Rectal smooth muscle tissue (tissue), 1 donor: ENCODE results near the gene MYO1B.

Experiments used
- H3K27ac ChIP-seq: one replicate; pipeline ENCODE4 v1.7.0; 2013; ENCODE audit warnings: low read depth, low read length, inconsistent platforms
- H3K27me3 ChIP-seq: one replicate; pipeline ENCODE4 v1.7.0; 2013; ENCODE audit warnings: low read length; ENCODE audit not compliant: control insufficient read depth, insufficient read depth
- H3K36me3 ChIP-seq: one replicate; pipeline ENCODE4 v1.7.0; 2013; ENCODE audit warnings: low read length; ENCODE audit not compliant: control insufficient read depth, insufficient read depth
- H3K4me1 ChIP-seq: one replicate; pipeline ENCODE4 v1.7.0; 2013; ENCODE audit warnings: low read length; ENCODE audit not compliant: control insufficient read depth, insufficient read depth
- H3K4me3 ChIP-seq: one replicate; pipeline ENCODE4 v1.7.0; 2013; ENCODE audit warnings: low read length
- H3K9ac ChIP-seq: one replicate; pipeline ENCODE4 v1.7.0; 2013; ENCODE audit warnings: low read length

Gene MYO1B

DNA sequence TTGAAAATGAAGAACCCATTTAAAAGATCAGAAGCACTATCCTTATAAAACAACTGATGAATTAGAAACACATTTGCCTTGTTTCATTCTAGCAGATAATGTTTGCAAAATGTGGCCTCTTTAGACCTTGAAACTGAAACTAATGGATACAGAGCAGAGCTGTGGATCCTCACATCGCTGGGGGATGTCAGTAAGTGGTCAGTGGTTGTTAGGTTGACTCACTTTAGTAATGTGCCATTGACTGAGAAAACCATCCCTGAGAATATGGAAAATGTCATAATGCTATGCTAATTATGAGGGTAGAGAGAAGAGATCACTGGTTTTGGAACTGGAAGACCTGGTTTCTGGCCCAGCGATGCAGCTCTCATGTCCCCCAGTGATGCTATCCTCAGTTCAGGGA is 176.7 kb downstream of the MYO1B start:
- no peaks in the 10 kb centered on the region for H3K27me3 ChIP-seq
- no peak overlapping the region for H3K27ac ChIP-seq
- H3K4me3 ChIP-seq: no peak overlapping the region
- H3K36me3 ChIP-seq: no peaks in the 10 kb centered on the region
- no peaks in the 10 kb centered on the region for H3K4me1 ChIP-seq
- H3K9ac ChIP-seq: no peak overlapping the region

DNA sequence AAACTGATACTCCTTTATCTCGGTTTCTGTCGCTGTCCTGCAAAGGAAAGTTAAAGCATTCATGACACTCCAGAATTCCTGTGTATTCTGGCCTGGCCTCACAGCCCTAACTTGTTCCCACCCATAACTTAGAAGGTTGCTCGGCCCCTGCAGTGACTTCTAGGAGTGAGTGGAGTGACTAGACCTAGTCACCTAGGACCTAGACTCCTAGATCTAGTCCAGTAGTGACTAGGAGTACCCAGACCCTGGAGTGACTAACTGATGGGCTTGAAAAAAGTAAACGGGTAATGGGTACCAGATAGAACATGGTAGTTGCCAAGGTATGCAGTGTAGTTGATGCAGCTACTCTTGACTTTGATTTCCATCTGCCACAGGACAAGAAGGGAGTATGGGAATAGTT is 181.8 kb downstream of the MYO1B start:
- H3K4me1 ChIP-seq: no peaks in the 10 kb centered on the region
- no peaks in the 10 kb centered on the region for H3K27me3 ChIP-seq
- H3K4me3 ChIP-seq: no peak overlapping the region
- no peak overlapping the region for H3K27ac ChIP-seq
- H3K36me3 ChIP-seq: no peaks in the 10 kb centered on the region
- no peak overlapping the region for H3K9ac ChIP-seq

- H3K27ac ChIP-seq: no peak overlapping the region
- no peaks in the 10 kb centered on the region for H3K27me3 ChIP-seq
- H3K36me3 ChIP-seq: no peaks in the 10 kb centered on the region
- H3K4me3 ChIP-seq: no peak overlapping the region
- H3K9ac ChIP-seq: no peak overlapping the region
- H3K4me1 ChIP-seq: no peaks in the 10 kb centered on the region
Observed at GRCh38 chr2:191428141-191428540, 182.9 kb downstream of the MYO1B start.

GRCh38 chr2:191430476-191430875 is 185.3 kb downstream of the MYO1B start:
- no peaks in the 10 kb centered on the region for H3K27me3 ChIP-seq
- H3K36me3 ChIP-seq: no peaks in the 10 kb centered on the region
- H3K9ac ChIP-seq: no peak overlapping the region
- H3K27ac ChIP-seq: no peak overlapping the region
- H3K4me1 ChIP-seq: no peaks in the 10 kb centered on the region
- no peak overlapping the region for H3K4me3 ChIP-seq

GRCh38 chr2:191432121-191432520 is 186.9 kb downstream of the MYO1B start:
- no peak overlapping the region for H3K9ac ChIP-seq
- H3K4me1 ChIP-seq: no peaks in the 10 kb centered on the region
- H3K36me3 ChIP-seq: no peaks in the 10 kb centered on the region
- no peak overlapping the region for H3K27ac ChIP-seq
- H3K4me3 ChIP-seq: no peak overlapping the region
- no peaks in the 10 kb centered on the region for H3K27me3 ChIP-seq

DNA sequence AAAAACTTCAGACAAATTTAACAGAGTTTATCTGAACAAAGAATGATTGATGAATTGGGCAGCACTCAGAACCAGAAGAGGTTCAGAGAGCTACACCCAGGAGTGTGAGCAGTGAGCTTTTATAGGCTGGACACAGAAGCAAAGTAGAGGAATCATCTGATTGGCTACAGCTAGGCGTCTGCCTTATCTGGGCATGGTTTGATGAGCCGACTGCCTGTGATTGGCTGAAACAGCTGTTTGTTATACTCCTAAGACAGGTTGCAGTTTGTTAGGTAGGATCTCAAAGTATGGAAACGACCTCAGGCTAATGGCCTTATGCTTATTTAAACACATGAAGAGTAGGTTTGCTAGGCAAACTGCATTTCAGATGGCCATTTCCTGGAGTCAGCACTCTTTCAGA is 188.9 kb downstream of the MYO1B start:
- Histone ChIP-seq H3K9ac (no peak overlapping the region), H3K36me3 (no peaks in the 10 kb centered on the region), H3K27me3 (no peaks in the 10 kb centered on the region), H3K4me3 (no peak overlapping the region), H3K4me1 (no peaks in the 10 kb centered on the region), H3K27ac (no peak overlapping the region)

- Histone ChIP-seq H3K4me3 (no peak overlapping the region), H3K9ac (no peak overlapping the region), H3K27me3 (no peaks in the 10 kb centered on the region), H3K4me1 (no peaks in the 10 kb centered on the region), H3K36me3 (no peaks in the 10 kb centered on the region), H3K27ac (no peak overlapping the region)
Observed at GRCh38 chr2:191435141-191435540, 189.9 kb downstream of the MYO1B start.

- H3K4me3 ChIP-seq: no peak overlapping the region
- no peaks in the 10 kb centered on the region for H3K4me1 ChIP-seq
- H3K9ac ChIP-seq: no peak overlapping the region
- H3K27ac ChIP-seq: no peak overlapping the region
- H3K36me3 ChIP-seq: no peaks in the 10 kb centered on the region
- no peaks in the 10 kb centered on the region for H3K27me3 ChIP-seq
Observed at GRCh38 chr2:191436368-191437055, 191.3 kb downstream of the MYO1B start.

DNA sequence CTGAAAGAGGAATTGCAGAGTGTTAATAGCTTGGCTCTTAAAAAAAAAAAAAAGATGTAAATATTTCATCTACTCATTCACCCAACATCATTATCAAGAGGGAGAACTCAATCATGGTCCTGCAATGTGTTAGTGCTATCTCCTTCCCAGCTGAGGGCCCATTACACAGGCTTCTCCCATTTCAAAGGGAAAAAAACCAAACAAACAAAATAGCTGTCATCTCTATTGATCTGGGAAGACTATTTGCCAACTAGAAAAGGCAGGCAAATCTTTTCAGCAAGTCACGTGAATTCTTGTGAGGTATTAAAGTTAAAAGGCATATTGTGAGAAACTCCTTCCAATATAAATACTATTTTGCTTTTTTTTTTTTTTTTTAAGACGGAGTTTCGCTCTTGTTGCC is 194.3 kb downstream of the MYO1B start:
- no peaks in the 10 kb centered on the region for H3K4me1 ChIP-seq
- H3K27me3 ChIP-seq: no peaks in the 10 kb centered on the region
- no peak overlapping the region for H3K4me3 ChIP-seq
- H3K27ac ChIP-seq: no peak overlapping the region
- H3K9ac ChIP-seq: no peak overlapping the region
- no peaks in the 10 kb centered on the region for H3K36me3 ChIP-seq

GRCh38 chr2:191441496-191442214 is 196.5 kb downstream of the MYO1B start:
- Histone ChIP-seq H3K4me1 (no peaks in the 10 kb centered on the region), H3K36me3 (no peaks in the 10 kb centered on the region), H3K9ac (no peak overlapping the region), H3K4me3 (no peak overlapping the region), H3K27ac (no peak overlapping the region), H3K27me3 (no peaks in the 10 kb centered on the region)

- H3K9ac ChIP-seq: no peak overlapping the region
- H3K4me3 ChIP-seq: no peak overlapping the region
- H3K27me3 ChIP-seq: no peaks in the 10 kb centered on the region
- no peaks in the 10 kb centered on the region for H3K4me1 ChIP-seq
- no peaks in the 10 kb centered on the region for H3K36me3 ChIP-seq
- no peak overlapping the region for H3K27ac ChIP-seq
Observed at GRCh38 chr2:191443446-191443845, 198.2 kb downstream of the MYO1B start.

- Histone ChIP-seq H3K4me1 (no peaks in the 10 kb centered on the region), H3K4me3 (no peak overlapping the region), H3K36me3 (no peaks in the 10 kb centered on the region), H3K9ac (no peak overlapping the region), H3K27ac (no peak overlapping the region), H3K27me3 (no peaks in the 10 kb centered on the region)
Observed at GRCh38 chr2:191446910-191447309, 201.7 kb downstream of the MYO1B start.

DNA sequence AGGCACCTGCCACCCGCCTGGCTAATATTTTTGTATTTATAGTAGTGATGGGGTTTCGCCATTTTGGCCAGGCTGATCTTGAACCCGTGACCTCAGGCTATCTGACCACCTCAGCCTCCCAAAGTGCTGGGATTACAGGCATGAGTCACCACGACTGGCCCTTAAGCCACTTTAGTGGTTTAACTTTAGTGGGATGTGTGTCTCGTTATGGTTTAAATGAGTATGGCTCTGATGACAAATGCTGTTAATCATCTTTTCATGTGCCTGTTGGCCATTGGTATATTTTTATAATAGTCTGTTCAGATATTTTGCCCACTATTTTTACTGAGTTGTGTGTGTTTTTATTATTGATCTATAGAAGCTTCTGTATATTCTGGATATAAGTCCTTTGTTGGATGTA is 205.9 kb downstream of the MYO1B start:
- Histone ChIP-seq H3K9ac (no peak overlapping the region), H3K27me3 (no peaks in the 10 kb centered on the region), H3K27ac (no peak overlapping the region), H3K4me3 (no peak overlapping the region), H3K4me1 (no peaks in the 10 kb centered on the region), H3K36me3 (no peaks in the 10 kb centered on the region)
